HepG2 (cell line): ENCODE data around the gene IFNLR1. TPM values are rescaled to one million over a fixed set of nuclear protein-coding genes. Genes with fewer than 3 reads are reported as not detected.
A peak's percentile ranks its signal among the peaks of the same experiment; 100 is the strongest.

ENCODE experiments used
- AFF4 ChIP-seq: sonication (generic); formaldehyde crosslinking; IDR thresholded peaks from 2 replicates; pipeline ENCODE4 v1.4.0; 2020; ENCODE audit warnings: missing genetic modification reagents
- HOXD1 ChIP-seq: sonication (generic); formaldehyde crosslinking; IDR thresholded peaks from 2 replicates; pipeline ENCODE4 v1.5.0; 2020; ENCODE audit warnings: missing genetic modification reagents
- KDM5A ChIP-seq: fragments of 200-600 bp; sonication (generic); IDR thresholded peaks from 2 replicates; pipeline ENCODE4 v1.7.0; 2018; ENCODE audit warnings: antibody characterized with exemption, mild to moderate bottlenecking, low read length, borderline replicate concordance
- MEIS1 ChIP-seq: sonication (generic); formaldehyde crosslinking; IDR thresholded peaks from 2 replicates; pipeline ENCODE4 v1.9.0; 2021; ENCODE audit warnings: mild to moderate bottlenecking, missing genetic modification reagents, moderate library complexity, borderline replicate concordance
- SOX13 ChIP-seq, 3 experiments: fragments of 450-650 bp in 1 of 3; sonication (generic) in 1 of 3; formaldehyde crosslinking in 1 of 3; IDR thresholded peaks in 2 of 3; conservative IDR thresholded peaks in 1 of 3; 2 replicates each; pipeline versions ENCODE4 v1.5.0 to v1.6.1; 2016 to 2020; ENCODE audit warnings: antibody characterized with exemption in 1 of 3, mild to moderate bottlenecking in 1 of 3, missing compliant biosample characterization in 1 of 3, missing genetic modification reagents in 1 of 3, moderate library complexity in 1 of 3
- TGIF2 ChIP-seq: IDR thresholded peaks from 2 replicates; pipeline ENCODE4 v1.6.1; 2016; ENCODE audit warnings: control low read depth, missing compliant biosample characterization
- ZBTB3 ChIP-seq: sonication (generic); formaldehyde crosslinking; IDR thresholded peaks from 2 replicates; pipeline ENCODE4 v1.4.0; 2020; ENCODE audit warnings: low read depth, mild to moderate bottlenecking, moderate library complexity, missing genetic modification reagents, borderline replicate concordance
- ZFP36L1 ChIP-seq: sonication (generic); formaldehyde crosslinking; IDR thresholded peaks from 2 replicates; pipeline ENCODE4 v1.8.0; 2022; ENCODE audit warnings: mild to moderate bottlenecking, missing genetic modification reagents, moderate library complexity
- ZNF598 ChIP-seq: sonication (generic); formaldehyde crosslinking; IDR thresholded peaks from 2 replicates; pipeline ENCODE4 v1.5.1; 2020; ENCODE audit warnings: mild to moderate bottlenecking, missing genetic modification reagents, borderline replicate concordance
- ZNF773 ChIP-seq: sonication (generic); formaldehyde crosslinking; IDR thresholded peaks from 2 replicates; pipeline ENCODE4 v1.4.0; 2020; ENCODE audit warnings: missing genetic modification reagents, borderline replicate concordance
- ZNF780A ChIP-seq: sonication (generic); formaldehyde crosslinking; IDR thresholded peaks from 2 replicates; pipeline ENCODE4 v1.8.0; 2022; ENCODE audit warnings: mild to moderate bottlenecking, missing genetic modification reagents, moderate library complexity
- ZSCAN20 ChIP-seq: sonication (generic); formaldehyde crosslinking; IDR thresholded peaks from 2 replicates; pipeline ENCODE4 v1.4.0; 2020; ENCODE audit warnings: missing genetic modification reagents, mild to moderate bottlenecking, borderline replicate concordance
- polyA plus RNA-seq, 8 experiments: library from polyadenylated mRNA; depleted of rRNA in 3 of 8; stranded (reverse) in 7 of 8; unstranded in 1 of 8; fragments of >200 nt; fragmentation: Illumina TruSeq in 4 of 8; extraction: Trizol in 4 of 8; gene quantifications; 2 replicates each; pipeline versions ENCODE4 v1.2.1 to v1.2.3, GENCODE V29; 2011 to 2016; ENCODE audit warnings: low read depth in 4 of 8, missing spikeins in 1 of 8, mixed read lengths in 1 of 8; ENCODE audit not compliant: insufficient read depth in 1 of 8
- total RNA-seq, 5 experiments: library from RNA; depleted of rRNA; stranded (reverse); fragments of >200 nt; fragmentation: Illumina TruSeq; extraction: Trizol; gene quantifications; 2 replicates each; pipeline ENCODE4 v1.2.3, GENCODE V29; 2016; ENCODE audit warnings: low read depth in 1 of 5
- TF ChIP-seq, protein P1 (sequence below): IDR thresholded peaks from 2 replicates; pipeline ENCODE4 v1.6.1; 2012; ENCODE audit warnings: low read depth, low read length, improper control_type of control experiment
- TF ChIP-seq, protein P2 (sequence below), 2 experiments: sonication (generic) in 1 of 2; formaldehyde crosslinking in 1 of 2; IDR thresholded peaks; 2 replicates each; pipeline versions ENCODE4 v1.4.0 to v1.6.1; 2016 to 2020; ENCODE audit warnings: borderline replicate concordance in 1 of 2, low read depth in 1 of 2, mild to moderate bottlenecking in 1 of 2, missing genetic modification reagents in 1 of 2

The IFNLR1 gene
- total and polyA plus RNA-seq, 2 of the 13 experiments (the other 11 are each of a cell fraction or from before 2014, with no cell fraction given), result 3.8 to 8.5 TPM

GRCh38 chr1:24108334-24109165 lies 78.5 kb downstream of the IFNLR1 start (continued):
- TF ChIP-seq, protein P1, sequence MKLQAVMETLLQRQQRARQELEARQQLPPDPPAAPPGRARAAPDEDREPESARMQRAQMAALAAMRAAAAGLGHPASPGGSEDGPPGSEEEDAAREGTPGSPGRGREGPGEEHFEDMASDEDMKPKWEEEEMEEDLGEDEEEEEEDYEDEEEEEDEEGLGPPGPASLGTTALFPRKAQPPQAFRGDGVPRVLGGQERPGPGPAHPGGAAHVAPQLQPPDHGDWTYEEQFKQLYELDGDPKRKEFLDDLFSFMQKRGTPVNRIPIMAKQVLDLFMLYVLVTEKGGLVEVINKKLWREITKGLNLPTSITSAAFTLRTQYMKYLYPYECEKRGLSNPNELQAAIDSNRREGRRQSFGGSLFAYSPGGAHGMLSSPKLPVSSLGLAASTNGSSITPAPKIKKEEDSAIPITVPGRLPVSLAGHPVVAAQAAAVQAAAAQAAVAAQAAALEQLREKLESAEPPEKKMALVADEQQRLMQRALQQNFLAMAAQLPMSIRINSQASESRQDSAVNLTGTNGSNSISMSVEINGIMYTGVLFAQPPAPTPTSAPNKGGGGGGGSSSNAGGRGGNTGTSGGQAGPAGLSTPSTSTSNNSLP, result no peak
- TF ChIP-seq HOXD1 (CRISPR knock-in tag) (no peak), ZFP36L1 (CRISPR knock-in tag) (no peak), TGIF2 (CRISPR knock-in tag) (peak; percentile 59; the same call in 1 of the 2 replicates), ZNF780A (CRISPR knock-in tag) (no peak), ZSCAN20 (CRISPR knock-in tag) (no peak), ZNF598 (CRISPR knock-in tag) (peak; percentile 62; the same call in 1 of the 2 replicates), AFF4 (CRISPR knock-in tag) (no peak), SOX13 (IDR thresholded peaks at IDR 0.05) (no peak; the same call in 1 of the 2 replicates), SOX13 (CRISPR knock-in tag; conservative IDR thresholded peaks at IDR 0.05 in 1 of 2, IDR thresholded peaks at IDR 0.05 in 1 of 2) (peak in 1 of 2 experiments; percentile 48; a peak in 1 of 4 replicates), ZNF773 (no peak), ZBTB3 (CRISPR knock-in tag) (no peak), MEIS1 (CRISPR knock-in tag) (0 out of 2 replicates have a peak, but pooled peaks have one; percentile 55), KDM5A (no peak)
- TF ChIP-seq, protein P2, sequence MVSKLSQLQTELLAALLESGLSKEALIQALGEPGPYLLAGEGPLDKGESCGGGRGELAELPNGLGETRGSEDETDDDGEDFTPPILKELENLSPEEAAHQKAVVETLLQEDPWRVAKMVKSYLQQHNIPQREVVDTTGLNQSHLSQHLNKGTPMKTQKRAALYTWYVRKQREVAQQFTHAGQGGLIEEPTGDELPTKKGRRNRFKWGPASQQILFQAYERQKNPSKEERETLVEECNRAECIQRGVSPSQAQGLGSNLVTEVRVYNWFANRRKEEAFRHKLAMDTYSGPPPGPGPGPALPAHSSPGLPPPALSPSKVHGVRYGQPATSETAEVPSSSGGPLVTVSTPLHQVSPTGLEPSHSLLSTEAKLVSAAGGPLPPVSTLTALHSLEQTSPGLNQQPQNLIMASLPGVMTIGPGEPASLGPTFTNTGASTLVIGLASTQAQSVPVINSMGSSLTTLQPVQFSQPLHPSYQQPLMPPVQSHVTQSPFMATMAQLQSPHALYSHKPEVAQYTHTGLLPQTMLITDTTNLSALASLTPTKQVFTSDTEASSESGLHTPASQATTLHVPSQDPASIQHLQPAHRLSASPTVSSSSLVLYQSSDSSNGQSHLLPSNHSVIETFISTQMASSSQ (IDR thresholded peaks at IDR 0.05; ENCODE audit: low read depth), result no peak
- TF ChIP-seq, protein P2 (CRISPR knock-in tag; IDR thresholded peaks at IDR 0.05; ENCODE audit: borderline replicate concordance), result 0 out of 2 replicates have a peak, but pooled peaks have one; percentile 37
